ENCODE measurements around the gene ENTPD2. TPM values are rescaled to one million over a fixed set of nuclear protein-coding genes. Genes with fewer than 3 reads are reported as not detected.
A peak's percentile ranks its signal among the peaks of the same experiment; 100 is the strongest.

ENTPD2 gene
- total and polyA plus RNA-seq, 2 of the 4 experiments (the other 2 are of a cell fraction), result not detected

DNA sequence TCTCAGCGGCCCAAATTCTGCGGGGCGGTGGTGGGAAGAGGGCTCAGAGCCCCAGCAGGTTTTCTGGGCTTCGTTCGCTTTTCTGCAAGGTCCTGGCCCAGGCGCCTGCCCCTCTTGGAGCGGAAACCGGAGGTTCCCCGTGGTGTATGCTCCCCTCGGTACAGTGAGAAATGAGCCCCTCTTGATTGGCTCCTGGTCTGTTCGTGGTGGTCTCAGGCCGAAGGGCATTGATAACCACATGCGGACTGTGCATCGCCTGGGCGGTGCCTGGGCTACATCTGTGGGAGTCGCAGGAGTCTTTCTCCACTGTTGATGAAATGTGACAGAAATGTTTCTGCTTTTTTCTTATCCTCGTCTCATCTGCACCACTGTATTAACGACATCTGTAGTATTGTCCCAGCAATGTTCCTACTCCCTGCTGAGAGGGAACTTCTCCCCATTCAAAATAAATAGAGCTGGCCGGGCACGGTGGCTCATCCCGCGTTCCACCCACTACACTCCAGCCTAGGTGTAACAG, 33.6 kb upstream of the ENTPD2 start:
- no peak overlapping the region for H3K18ac ChIP-seq (ENCODE audit: low read depth, low read length)
- BruUV-seq (replicated peaks), result no TSS peak
- H3K27me3 ChIP-seq (ENCODE audit: control insufficient read depth, insufficient read depth, low read length), result no peaks in the 10 kb centered on the region
- dilution Hi-C loops (cut with HindIII; ENCODE audit: low sequenced_read_pairs, unreplicated experiment) (no loop called here), in situ Hi-C loops (cut with MboI; ENCODE audit: low sequenced_read_pairs) (no loop called here), intact Hi-C loops (cut with micrococcal nuclease) (no loop called here)
- H2BK20ac ChIP-seq (ENCODE audit: low read depth, low read length), result no peak overlapping the region
- H3K4me3 ChIP-seq (ENCODE audit: insufficient read depth, low read depth, low read length), result peak overlapping the region; percentile 61
- H2BK5ac ChIP-seq (ENCODE audit: low read depth, low read length, poor library complexity, severe bottlenecking), result peak overlapping the region; percentile 34
- H3K9me3 ChIP-seq (ENCODE audit: control insufficient read depth, insufficient read depth, low read length), result no peaks in the 10 kb centered on the region
- H4K20me1 ChIP-seq (ENCODE audit: insufficient read depth, low read length), result no peaks in the 10 kb centered on the region
- peaks cover 6% of the 10 kb centered on the region for H3K9me1 ChIP-seq (ENCODE audit: insufficient read depth, low read length)
- peaks cover 31 to 34% of the 10 kb centered on the region in 2 experiments for H3K79me1 ChIP-seq (ENCODE audit: low read depth in 1 of 2, low read length in 2 of 2)
- peak overlapping the region; percentile 78 for H4K91ac ChIP-seq (ENCODE audit: insufficient read depth, low read depth, low read length)
- H2AK9ac ChIP-seq (replicated peaks; ENCODE audit: low read depth, low read length, poor library complexity), result peak overlapping the region; percentile 88
- peak overlapping the region; percentile 87 for H3K9ac ChIP-seq (ENCODE audit: low read depth, low read length)
- ChIA-PET CTCF (no interaction called here), POLR2A (ENCODE audit: unreplicated experiment) (no interaction called here)
- H3K36me3 ChIP-seq (ENCODE audit: control insufficient read depth, insufficient read depth, low read length), result peaks cover 13% of the 10 kb centered on the region; the same call in 1 of the 2 replicates
- no peak overlapping the region for H2BK120ac ChIP-seq (ENCODE audit: low read depth, low read length)
- peak overlapping the region; percentile 67; the same call in 1 of the 2 replicates for H3K56ac ChIP-seq (ENCODE audit: extremely low read depth, insufficient read depth, low read length)
- H2AFZ ChIP-seq (replicated peaks; ENCODE audit: low read length, poor library complexity), result peak overlapping the region; percentile 90
- peak overlapping the region; percentile 85 for H3K23ac ChIP-seq (ENCODE audit: low read depth, low read length)
- H4K8ac ChIP-seq (ENCODE audit: low read depth in 2 of 2, low read length in 2 of 2), result peak overlapping the region; percentile 85 to 93; a peak in 3 of 4 replicates
- peaks cover 15% of the 10 kb centered on the region for H3K4me1 ChIP-seq (ENCODE audit: control insufficient read depth, insufficient read depth, low read length)
- 3% methylated on average over 8 of the region's 22 CpGs; no CpG with 5 or more reads in 1 of the 2 experiments for WGBS, 2 experiments (ENCODE audit: extremely low coverage in 2 of 2, insufficient read length in 1 of 2)
- no peak overlapping the region for H2BK15ac ChIP-seq (ENCODE audit: low read depth, low read length)
- peak overlapping the region; percentile 62 for H3K27ac ChIP-seq (ENCODE audit: insufficient read depth, low read length)
- peak overlapping the region; percentile 77 for H3K14ac ChIP-seq (replicated peaks; ENCODE audit: low read depth, low read length)
- peak overlapping the region; percentile 91; the same call in 1 of the 2 replicates for H2AK5ac ChIP-seq (ENCODE audit: low read depth, low read length)
- TF ChIP-seq CEBPB (IDR thresholded peaks at IDR 0.05; ENCODE audit: low read depth, low read length) (no peak), SMC3 (IDR thresholded peaks at IDR 0.05; ENCODE audit: low read depth, low read length) (no peak), MXI1 (IDR thresholded peaks at IDR 0.05; ENCODE audit: borderline replicate concordance, low read depth, low read length) (no peak; the same call in 1 of the 2 replicates), NFE2L2 (IDR thresholded peaks at IDR 0.05; ENCODE audit: low read depth, low read length) (no peak), CHD1 (IDR thresholded peaks at IDR 0.05; ENCODE audit: low read depth, low read length) (no peak), POLR2A (IDR thresholded peaks at IDR 0.05; ENCODE audit: low read depth, low read length) (no peak), BHLHE40 (IDR thresholded peaks at IDR 0.05; ENCODE audit: low read depth, low read length) (no peak), FOS (IDR thresholded peaks at IDR 0.05; ENCODE audit: low read depth, low read length) (no peak), RCOR1 (IDR thresholded peaks at IDR 0.05; ENCODE audit: insufficient replicate concordance, low read length) (no peak), RFX5 (IDR thresholded peaks at IDR 0.05; ENCODE audit: low read depth, low read length) (no peak), MAZ (IDR thresholded peaks at IDR 0.05; ENCODE audit: borderline replicate concordance, low read depth, low read length) (no peak), RAD21 (IDR thresholded peaks at IDR 0.05; ENCODE audit: low read length) (no peak), MAFK (IDR thresholded peaks at IDR 0.05; ENCODE audit: low read depth, low read length) (no peak)
- DNase-seq, result no peak
- H3K4ac ChIP-seq (ENCODE audit: low read depth, low read length), result peak overlapping the region; percentile 70
- H4K5ac ChIP-seq (ENCODE audit: low read depth, low read length), result no peak overlapping the region; the same call in 1 of the 2 replicates
- peak overlapping the region; percentile 78 for H3K4me2 ChIP-seq (ENCODE audit: low read depth, low read length)
- no peak for ATAC-seq (ENCODE audit: low read depth)

All from IMR-90 (cell line).